NCI-H2107 (cell line): ENCODE measurements around the gene ZNF219.

ENCODE experiments used
- DNase-seq: peaks from one replicate; lab custom pipeline; 2025; lab: John Stamatoyannopoulos, UW

Gene ZNF219

DNA sequence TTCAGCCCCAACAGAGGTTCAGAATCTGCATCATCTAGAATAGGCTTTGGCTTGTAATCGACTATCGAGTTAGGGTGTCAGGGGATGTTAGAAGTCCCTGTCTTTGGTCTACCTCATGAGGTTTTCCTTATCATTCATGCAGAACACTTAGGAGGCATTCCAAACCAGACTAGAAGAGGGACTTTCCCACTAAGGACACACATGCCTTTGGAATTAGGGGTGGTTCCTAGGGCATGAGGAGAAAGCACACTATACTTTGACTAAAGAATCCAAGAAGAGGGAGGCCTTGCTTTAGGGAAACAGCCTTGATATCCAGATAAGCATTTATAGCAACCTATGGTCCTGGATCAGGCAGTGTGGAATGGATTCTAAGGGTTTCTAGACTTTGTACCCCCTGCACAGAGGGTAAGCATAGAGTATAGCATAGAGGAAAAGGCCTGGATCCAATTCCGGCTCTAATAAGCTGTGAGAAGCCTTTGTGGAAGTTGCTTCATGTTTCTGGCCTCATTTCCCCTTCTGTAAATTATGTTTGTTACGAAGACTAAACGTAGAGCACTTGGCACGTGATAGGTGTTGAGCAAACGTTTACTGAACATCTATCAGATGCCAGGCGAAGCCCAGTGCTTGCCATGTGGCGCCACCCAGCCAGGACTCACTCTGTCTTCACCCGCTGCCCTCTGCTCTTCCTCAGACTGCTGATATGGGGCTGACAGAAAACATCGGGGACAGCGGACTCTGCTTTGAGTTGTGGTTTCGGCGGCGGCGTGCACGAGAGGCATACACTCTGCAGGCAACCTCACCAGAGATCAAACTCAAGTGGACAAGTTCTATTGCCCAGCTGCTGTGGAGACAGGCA is 13.2 kb downstream of the ZNF219 start:
- no peak for DNase-seq

DNA sequence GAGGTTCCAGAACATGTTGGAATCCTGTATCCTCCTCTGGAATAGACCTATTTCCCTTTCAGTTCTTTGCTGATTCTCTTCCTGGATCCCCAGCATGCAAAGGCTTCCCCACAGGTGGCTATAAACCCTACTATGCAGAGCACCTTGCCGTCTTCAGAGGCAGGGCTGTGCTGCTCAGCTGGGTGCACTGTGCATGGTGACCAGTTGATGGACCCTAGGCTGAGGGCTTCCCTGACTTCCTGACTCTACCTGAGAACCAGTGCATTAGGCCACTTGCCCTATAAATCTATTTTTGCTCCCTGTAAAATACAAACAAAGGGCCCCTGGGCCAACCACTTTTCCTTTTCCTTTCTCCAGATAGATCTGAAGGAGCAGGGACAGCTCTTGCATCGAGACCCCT is 14.1 kb downstream of the ZNF219 start:
- DNase-seq, result no peak

DNA sequence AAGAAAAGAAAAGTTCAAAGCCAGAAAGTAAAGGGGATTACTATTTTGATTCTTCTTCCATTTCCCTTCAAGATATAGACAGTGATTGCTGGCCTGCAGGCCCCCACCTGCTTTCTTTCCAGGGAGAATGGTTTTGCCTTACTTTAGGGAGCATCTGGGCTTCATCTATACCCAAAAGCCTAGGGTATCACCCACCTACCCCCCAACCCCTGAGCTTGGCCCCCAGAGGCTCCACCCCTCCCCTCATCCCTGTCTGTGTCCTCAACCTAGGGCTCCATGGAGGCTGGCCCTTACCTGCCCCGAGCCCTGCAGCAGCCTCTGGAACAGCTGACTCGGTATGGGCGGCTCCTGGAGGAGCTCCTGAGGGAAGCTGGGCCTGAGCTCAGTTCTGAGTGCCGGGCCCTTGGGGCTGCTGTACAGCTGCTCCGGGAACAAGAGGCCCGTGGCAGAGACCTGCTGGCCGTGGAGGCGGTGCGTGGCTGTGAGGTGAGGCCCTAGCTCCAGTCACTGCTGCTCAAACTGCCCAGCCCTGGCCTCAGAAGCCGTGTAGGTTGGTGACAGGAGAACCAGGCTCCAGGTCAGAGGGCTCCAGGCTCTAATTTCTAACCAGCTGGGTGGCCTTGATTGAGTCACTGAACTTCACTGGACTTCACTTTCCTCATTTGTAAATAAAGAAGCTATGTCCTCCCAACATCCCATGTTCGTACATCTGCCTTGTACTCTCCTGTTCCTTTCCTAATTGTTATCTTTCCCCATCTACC is 14.7 kb downstream of the ZNF219 start:
- DNase-seq, result no peak

DNA sequence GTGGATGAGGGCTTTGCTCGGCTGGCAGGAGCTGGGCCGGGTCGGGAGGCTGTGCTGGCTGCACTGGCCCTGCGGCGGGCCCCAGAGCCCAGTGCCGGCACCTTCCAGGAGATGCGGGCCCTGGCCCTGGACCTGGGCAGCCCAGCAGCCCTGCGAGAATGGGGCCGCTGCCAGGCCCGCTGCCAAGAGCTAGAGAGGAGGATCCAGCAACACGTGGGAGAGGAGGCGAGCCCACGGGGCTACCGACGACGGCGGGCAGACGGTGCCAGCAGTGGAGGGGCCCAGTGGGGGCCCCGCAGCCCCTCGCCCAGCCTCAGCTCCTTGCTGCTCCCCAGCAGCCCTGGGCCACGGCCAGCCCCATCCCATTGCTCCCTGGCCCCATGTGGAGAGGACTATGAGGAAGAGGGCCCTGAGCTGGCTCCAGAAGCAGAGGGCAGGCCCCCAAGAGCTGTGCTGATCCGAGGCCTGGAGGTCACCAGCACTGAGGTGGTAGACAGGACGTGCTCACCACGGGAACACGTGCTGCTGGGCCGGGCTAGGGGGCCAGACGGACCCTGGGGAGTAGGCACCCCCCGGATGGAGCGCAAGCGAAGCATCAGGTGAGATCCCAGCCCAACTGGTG is 16.8 kb downstream of the ZNF219 start:
- no peak for DNase-seq

DNA sequence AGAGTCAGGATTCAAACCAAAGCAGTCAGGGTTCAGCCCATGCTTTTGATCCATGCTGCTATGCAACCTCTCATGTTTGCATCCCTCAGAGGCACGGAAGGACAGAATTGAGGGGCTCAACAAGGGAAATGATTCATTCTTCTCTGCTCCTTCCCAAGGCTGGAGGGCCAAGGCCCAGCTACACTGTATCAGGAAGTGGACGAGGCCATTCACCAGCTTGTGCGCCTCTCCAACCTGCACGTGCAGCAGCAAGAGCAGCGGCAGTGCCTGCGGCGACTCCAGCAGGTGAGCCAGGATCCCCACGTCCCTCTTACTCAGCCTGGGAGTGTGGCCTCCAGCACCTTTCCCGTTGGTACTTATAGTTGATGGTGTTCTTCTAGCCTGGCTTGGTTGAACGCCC is 19.7 kb downstream of the ZNF219 start:
- no peak for DNase-seq

DNA sequence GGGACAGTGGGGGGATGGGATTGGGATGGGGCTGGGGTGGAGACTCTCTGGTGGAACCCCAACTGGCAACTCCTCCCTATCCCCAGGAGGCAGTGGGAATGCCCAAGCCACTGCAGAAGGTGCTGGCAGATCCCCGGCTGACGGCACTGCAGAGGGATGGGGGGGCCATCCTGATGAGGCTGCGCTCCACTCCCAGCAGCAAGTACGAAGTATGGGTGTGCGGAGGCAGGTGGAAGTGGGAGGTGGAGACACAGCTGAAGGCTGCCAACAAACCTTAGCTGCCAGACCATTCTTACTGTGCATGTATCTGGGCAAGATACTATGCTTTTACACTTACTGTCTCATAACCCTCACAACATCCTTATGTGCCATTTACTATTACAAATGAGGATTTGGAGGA is 20.2 kb downstream of the ZNF219 start:
- no peak for DNase-seq

DNA sequence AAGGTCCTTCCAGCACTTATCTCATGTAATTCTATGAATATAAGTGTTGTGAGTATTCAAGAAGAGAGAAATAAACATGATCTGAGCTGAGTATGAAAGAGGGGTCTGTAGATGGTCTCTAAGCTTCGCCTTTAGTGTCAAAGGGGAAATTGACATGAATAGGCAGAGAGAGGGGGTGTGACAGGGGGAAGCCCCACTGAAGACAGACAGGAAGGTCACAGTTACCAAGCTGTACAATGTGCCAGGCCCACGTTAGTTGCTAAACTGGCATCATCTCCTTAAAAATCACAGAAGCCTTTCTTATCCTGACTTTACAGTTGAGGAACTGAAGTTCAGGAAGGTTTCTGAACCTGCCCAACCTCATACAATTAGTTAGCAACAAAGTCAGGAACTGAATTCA is 20.8 kb downstream of the ZNF219 start:
- DNase-seq, result no peak

DNA sequence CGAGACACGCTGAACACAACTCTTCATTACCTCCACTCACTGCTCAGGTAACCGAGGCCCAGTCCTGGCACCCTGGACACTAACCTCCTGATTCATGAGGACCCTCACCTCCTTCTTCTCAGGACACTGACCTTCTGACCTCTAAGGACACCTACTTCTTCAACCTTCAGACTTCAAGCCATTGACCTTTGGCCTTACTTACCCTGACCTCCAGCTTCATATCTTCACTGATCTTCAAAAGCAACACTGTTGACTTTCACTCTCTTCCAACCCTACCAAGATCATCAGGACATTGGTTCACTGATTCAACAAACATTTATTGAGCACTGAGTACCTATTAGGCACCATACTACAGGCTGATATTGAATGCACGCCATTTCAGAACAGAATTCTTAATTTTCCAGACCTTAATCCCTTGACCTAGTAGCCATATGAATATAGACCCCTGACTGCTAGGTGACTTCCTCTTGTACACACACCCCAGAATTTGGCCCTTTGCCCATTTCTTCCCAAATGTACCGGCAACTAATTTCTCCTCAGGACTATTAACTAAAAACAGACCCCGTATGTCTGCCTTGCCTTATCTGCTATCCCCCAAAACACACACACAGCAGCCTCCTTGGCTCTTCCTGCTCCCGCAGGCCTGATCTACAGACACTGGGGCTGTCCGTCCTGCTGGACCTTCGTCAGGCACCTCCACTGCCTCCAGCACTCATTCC is 22.6 kb downstream of the ZNF219 start:
- no peak for DNase-seq

DNA sequence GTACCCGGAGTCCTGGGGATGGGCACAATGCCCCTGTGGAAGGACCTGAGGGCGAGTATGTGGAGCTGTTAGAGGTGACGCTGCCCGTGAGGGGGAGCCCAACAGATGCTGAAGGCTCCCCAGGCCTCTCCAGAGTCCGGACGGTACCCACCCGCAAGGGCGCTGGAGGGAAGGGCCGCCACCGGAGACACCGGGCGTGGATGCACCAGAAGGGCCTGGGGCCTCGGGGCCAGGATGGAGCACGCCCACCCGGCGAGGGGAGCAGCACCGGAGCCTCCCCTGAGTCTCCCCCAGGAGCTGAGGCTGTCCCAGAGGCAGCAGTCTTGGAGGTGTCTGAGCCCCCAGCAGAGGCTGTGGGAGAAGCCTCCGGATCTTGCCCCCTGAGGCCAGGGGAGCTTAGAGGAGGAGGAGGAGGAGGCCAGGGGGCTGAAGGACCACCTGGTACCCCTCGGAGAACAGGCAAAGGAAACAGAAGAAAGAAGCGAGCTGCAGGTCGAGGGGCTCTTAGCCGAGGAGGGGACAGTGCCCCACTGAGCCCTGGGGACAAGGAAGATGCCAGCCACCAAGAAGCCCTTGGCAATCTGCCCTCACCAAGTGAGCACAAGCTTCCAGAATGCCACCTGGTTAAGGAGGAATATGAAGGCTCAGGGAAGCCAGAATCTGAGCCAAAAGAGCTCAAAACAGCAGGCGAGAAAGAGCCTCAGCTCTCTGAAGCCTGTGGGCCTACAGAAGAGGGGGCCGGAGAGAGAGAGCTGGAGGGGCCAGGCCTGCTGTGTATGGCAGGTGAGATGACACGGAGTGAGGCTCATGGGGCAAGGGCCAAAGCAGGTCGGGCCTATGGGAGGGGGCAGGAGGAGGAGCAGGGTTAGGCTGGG is 23.8 kb downstream of the ZNF219 start:
- DNase-seq, result no peak

DNA sequence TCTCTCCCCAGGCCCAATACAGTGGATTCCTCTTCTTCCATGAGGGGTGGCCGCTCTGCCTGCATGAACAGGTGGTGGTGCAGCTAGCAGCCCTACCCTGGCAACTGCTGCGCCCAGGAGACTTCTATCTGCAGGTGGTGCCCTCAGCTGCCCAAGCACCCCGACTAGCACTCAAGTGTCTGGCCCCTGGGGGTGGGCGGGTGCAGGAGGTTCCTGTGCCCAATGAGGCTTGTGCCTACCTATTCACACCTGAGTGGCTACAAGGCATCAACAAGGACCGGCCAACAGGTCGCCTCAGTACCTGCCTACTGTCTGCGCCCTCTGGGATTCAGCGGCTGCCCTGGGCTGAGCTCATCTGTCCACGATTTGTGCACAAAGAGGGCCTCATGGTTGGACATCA is 24.5 kb downstream of the ZNF219 start:
- DNase-seq, result no peak

DNA sequence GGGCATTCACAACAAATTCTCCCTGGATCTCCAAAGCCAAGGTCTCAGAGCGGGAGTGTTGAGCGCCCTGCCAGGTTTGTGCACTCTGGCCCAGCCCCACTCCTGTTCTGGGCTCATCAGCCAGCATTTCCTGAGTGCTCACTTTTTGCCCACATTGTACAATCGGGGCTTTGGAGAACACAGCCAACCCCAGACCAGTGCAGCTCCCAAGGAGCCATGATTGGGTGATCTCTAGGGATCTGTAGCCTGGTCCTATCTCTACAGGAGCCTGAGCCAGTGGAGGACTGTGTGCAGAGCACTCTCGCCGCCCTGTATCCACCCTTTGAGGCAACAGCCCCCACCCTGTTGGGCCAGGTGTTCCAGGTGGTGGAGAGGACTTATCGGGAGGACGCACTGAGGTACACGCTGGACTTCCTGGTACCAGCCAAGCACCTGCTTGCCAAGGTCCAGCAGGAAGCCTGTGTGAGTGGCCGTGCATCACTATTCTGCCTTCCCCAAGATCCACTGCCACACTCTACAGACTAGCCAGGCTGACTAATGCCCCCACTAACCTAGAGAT is 25.6 kb downstream of the ZNF219 start:
- no peak for DNase-seq

DNA sequence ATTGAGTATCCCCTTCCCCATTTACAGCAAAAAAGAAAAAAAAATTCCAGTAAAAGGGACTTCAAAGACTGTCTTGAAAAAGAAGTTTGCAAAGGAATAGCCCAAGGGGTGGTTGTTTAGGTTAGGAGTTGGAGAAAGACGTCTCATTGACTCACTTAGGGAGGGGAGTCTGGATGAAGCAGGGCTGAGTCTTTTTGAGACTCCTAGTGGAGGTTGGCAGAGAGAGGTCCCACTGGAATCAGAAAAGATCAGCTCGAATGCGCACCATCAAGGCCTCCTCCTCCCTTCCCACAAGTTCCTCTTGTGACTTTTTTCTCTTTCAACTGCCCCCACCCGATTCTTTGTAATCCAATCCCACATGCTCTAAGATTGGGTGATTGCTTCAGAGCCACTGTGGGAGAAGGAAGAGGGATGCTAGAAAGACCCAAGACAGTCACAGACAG is 26.4 kb downstream of the ZNF219 start:
- DNase-seq, result no peak

DNA sequence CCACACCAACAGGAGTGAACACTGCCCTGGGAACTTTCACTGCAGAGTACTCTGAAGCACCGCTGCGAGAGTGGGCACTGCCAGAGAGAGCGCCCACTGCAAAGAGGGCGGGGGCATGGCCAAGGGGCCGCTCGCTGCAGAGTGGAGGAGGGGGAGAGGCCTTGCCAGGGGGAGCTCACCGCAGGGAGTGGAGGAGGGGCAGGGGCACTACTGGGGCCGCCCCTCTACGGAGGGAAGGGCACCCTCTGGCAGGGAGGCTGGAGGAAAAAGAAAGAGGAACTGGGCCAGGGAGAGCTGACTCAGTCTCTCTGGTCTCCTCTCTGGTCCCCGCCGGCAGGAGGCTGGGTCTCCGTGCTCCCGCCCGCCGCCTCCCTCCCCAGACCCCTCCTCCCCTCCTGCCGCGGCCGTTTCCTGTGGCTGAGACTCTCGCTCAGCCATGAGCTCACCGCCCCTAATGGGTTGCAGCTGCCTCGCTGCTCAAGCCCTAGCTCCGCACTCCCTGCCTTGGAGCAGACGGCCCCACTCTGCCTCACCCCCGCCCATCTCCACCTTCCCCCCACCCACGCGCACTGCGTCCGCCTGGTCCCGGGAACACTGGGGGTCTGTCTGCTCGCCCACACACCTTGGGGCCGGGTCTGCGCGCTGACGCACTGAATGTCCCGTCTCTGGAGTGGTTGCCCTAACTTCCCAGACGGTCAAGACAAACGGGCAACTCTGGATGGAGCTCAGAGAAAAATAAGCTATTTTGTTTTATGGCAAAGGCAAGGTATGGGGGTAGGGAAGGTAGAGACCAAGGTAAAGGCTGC is 27.0 kb downstream of the ZNF219 start:
- peak; percentile 87 for DNase-seq

DNA sequence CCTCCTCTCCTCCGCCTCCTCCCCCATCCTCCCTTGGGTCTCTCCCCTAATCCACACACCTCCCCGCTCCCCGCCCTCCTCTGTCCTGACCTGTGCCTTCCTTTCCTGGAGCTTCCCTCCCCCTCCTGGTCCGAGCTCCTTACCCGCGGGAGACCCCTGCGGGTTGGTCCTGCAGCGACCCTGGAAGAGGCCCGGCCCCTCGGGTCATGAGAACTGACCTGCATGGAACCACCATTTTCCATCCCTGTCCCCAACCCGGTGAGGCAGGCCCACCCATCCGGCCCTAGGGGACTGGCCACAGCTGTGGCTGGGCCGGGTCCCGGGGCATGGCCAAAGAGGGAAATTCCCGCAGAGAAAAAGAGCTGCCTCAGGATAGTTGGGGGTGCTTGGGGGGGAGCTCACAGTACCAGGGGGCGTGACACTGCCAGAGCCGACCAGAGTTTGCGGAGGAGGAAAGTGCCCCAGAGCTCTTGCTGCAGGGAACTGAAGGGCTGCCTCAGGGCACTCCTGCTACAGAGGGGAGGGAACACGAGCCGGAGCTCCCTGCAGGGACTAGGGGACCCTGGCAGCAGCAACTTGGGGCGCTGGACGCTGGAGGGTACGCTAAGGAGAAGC is 27.7 kb downstream of the ZNF219 start:
- DNase-seq, result no peak

DNA sequence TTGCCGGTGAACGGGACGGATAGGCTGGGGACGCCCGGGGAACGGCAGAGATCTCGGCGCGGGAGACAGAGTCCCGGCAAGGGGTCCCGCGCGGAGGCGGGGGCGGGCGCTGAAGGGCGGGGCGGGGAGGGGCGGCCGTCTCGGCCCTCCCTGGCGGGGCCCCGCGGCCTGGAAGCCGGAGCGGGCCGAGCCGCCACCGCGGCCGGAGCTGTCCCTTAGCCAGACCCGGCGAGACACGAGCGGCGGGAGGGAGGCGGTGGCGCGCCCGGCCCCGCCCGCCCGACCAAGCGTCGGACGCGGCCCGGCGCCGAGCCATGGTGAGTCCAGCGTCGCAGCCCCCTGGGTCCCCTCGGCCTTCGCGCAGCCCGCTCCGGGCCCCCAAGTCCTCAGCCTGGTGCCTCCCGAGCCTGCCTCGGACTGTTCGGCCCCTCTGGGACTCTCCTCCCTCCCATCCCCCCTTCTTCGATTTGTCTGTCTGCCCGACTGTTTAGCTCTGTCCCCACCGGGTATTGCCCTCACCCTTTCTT is 28.3 kb downstream of the ZNF219 start, which contains the start of gene ARHGEF40:
Gene ARHGEF40 (plus strand): TSS at position 222 of the 527 bp plus-strand sequence. CDS start 93 bp downstream, at position 315.
- DNase-seq, result no peak

DNA sequence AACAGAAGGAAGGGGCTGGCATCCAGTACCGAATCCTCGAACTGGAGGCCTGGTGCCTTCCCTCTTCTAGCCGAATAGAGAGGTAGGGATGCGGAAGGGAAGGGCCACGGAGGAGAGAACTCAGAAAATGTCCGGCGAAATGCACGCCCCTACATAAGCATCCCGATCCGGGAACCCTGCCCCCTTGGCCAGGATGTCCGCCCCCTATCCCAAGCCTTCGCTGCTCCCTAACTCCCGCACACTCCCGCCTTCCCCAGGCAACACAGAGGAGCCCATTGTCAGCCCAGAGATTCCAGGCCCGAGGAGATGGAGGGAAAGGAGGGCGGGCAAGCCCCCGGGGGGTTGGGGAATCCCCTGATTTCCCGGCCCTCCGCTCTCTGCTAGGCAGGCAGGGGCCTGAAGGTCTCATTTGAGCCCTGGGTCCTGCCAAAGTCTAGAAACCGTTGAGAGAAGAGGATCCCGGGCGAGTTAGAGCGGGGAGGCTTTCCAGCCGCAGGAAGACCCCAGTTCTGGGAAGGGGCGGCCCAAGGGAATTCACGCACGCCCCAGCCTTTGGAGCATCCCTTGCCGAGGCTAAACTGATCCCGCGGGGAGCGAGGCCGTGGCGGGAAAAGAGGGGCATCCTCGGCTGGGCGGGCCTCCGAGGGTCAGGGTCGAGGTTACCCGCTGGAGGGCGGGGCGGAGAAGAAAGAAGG is 28.9 kb downstream of the ZNF219 start:
- DNase-seq, result no peak

DNA sequence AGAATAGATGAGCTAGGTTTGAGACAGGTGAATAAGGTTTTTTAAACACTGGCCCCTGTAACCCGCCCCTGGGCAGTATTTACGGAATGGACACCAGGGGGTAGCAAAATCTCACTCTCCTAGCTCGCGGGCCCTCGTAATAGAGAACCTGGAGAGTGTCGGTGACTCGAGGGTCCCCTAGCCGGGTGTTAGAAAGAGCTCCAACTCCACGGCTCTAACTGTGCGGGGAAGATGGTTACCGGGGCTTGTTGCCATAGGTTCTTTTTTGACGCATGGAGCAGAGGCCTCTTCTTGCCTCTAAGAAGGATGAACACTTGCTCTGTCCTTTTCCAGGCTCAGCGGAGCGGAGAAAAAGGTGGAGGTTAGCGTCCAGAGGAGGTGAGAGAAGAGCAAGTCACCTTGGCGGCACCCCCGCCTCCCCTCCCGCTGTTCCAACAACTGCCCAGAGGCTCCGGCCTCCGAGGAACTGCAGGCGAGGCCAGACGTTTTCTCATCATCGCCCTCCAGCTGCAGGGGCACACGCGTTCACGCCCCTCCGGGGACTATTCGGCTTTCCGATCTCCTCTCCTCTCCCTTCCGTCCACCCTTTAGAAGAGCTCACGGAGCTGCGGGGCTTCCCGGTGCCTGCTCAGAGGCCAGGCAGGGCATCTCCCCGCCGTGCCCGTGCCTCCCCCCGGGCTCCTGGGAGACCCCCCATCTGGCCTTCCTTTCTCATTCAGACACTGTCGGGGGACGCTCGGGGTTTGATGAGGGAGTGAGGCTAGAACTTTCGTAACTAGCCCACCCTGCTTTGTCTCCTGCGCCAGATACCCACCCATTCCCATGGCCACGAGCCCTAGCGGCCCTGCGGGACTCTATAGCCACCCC is 29.7 kb downstream of the ZNF219 start:
- peak; percentile 74 for DNase-seq
